ENCODE measurements around the gene ELFN2. TPM values are rescaled to one million over a fixed set of nuclear protein-coding genes. Genes with fewer than 3 reads are reported as not detected.

Gene ELFN2
- polyA plus RNA-seq, 1 donor from 2014 or later = 4.4 TPM

DNA sequence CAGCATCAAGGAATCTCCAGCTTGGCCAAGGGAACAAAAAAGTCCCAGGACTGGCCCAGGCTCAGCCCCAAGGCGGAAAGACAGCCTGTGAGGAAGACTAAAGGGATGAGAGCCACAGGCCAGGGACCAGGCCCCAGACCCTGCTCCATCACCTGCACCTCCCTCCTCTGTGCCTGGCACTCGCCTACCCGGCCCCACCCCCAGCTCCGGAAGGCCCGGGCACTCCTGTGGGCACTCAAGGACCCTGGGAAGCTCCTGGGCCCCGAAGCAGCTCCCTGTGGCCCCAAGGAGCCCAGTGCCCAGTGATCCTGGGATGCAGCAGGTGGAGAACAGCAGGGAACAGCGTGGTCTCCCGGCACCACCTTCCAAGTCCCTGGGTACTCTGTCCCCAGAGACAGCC, 18.2 kb downstream of the ELFN2 start:
- Histone ChIP-seq H3K4me2 (ENCODE audit: low read length) (no peak overlapping the region), H3K9me3 (ENCODE audit: low read length) (no peaks in the 10 kb centered on the region), H4K20me1 (ENCODE audit: insufficient read depth) (no peaks in the 10 kb centered on the region), H3K36me3 (ENCODE audit: insufficient read depth, low read length) (no peaks in the 10 kb centered on the region), H3K9ac (ENCODE audit: low read length) (no peak overlapping the region), H2AFZ (ENCODE audit: low read depth, low read length) (no peak overlapping the region), H3K27me3 (ENCODE audit: insufficient read depth, low read depth, low read length) (no peaks in the 10 kb centered on the region), H3K27ac (ENCODE audit: low read length) (no peak overlapping the region), H3F3A (ENCODE audit: insufficient read depth, low read length, poor library complexity, severe bottlenecking) (no peaks in the 10 kb centered on the region), H3K9me2 (ENCODE audit: insufficient read depth, low read length) (no peaks in the 10 kb centered on the region), H3K79me2 (replicated peaks; ENCODE audit: insufficient read depth, low read length) (no peaks in the 10 kb centered on the region), H3K4me3 (ENCODE audit: low read length) (no peak overlapping the region)
- TF ChIP-seq, protein P1, sequence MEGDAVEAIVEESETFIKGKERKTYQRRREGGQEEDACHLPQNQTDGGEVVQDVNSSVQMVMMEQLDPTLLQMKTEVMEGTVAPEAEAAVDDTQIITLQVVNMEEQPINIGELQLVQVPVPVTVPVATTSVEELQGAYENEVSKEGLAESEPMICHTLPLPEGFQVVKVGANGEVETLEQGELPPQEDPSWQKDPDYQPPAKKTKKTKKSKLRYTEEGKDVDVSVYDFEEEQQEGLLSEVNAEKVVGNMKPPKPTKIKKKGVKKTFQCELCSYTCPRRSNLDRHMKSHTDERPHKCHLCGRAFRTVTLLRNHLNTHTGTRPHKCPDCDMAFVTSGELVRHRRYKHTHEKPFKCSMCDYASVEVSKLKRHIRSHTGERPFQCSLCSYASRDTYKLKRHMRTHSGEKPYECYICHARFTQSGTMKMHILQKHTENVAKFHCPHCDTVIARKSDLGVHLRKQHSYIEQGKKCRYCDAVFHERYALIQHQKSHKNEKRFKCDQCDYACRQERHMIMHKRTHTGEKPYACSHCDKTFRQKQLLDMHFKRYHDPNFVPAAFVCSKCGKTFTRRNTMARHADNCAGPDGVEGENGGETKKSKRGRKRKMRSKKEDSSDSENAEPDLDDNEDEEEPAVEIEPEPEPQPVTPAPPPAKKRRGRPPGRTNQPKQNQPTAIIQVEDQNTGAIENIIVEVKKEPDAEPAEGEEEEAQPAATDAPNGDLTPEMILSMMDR (IDR thresholded peaks at IDR 0.05; ENCODE audit: poor library complexity, severe bottlenecking) = no peak
- no peak for TF ChIP-seq RAD21 (conservative IDR thresholded peaks at IDR 0.05)
- TF ChIP-seq TAF1 (IDR thresholded peaks at IDR 0.05; ENCODE audit: low read depth) = no peak
- TF ChIP-seq MXI1 (conservative IDR thresholded peaks at IDR 0.05; ENCODE audit: poor library complexity, severe bottlenecking) = no peak
- TF ChIP-seq POLR2AphosphoS5 (IDR thresholded peaks at IDR 0.05) = no peak
- TF ChIP-seq EZH2 (IDR thresholded peaks at IDR 0.05; ENCODE audit: borderline replicate concordance, insufficient read depth, low read length, poor library complexity, severe bottlenecking) = no peak
- TF ChIP-seq SMC3 (conservative IDR thresholded peaks at IDR 0.05; ENCODE audit: poor library complexity) = no peak
- no peak for TF ChIP-seq EP300 (conservative IDR thresholded peaks at IDR 0.05; ENCODE audit: poor library complexity, severe bottlenecking)
- no peak for TF ChIP-seq REST (IDR thresholded peaks at IDR 0.05; ENCODE audit: borderline replicate concordance)

DNA sequence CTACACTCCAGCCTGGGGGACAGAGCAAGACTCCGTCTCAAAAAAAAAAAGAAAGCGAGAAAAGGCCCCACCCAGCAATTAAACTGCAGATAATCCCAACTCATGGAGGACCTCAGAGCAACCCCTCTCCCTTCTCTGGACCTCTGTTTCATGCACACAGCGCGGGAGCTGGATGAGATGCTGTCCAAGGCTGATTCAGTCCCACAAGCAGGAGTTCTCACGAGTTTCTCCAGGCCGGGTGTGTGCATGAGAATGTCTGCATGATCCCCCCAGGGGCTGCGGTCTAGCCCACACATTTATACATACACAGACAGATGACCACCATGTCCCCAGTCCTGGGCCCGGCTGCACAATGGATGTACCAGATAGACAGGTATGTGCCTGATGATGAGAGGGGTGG, 19.4 kb downstream of the ELFN2 start:
- no peak overlapping the region for H3K4me2 ChIP-seq (ENCODE audit: low read length)
- no peaks in the 10 kb centered on the region for H3K36me3 ChIP-seq (ENCODE audit: insufficient read depth, low read length)
- no peaks in the 10 kb centered on the region for H3K9me3 ChIP-seq (ENCODE audit: low read length)
- no peaks in the 10 kb centered on the region for H3K27me3 ChIP-seq (ENCODE audit: insufficient read depth, low read depth, low read length)
- H3K4me3 ChIP-seq (ENCODE audit: low read length) = no peak overlapping the region
- no peaks in the 10 kb centered on the region for H3K9me2 ChIP-seq (ENCODE audit: insufficient read depth, low read length)
- no peak overlapping the region for H3K9ac ChIP-seq (ENCODE audit: low read length)
- H3K79me2 ChIP-seq (replicated peaks; ENCODE audit: insufficient read depth, low read length) = no peaks in the 10 kb centered on the region
- H4K20me1 ChIP-seq (ENCODE audit: insufficient read depth) = no peaks in the 10 kb centered on the region
- no peak overlapping the region for H3K27ac ChIP-seq (ENCODE audit: low read length)
- TF ChIP-seq MXI1 (conservative IDR thresholded peaks at IDR 0.05; ENCODE audit: poor library complexity, severe bottlenecking) (no peak), POLR2AphosphoS5 (IDR thresholded peaks at IDR 0.05) (no peak), RAD21 (conservative IDR thresholded peaks at IDR 0.05) (no peak), EZH2 (IDR thresholded peaks at IDR 0.05; ENCODE audit: borderline replicate concordance, insufficient read depth, low read length, poor library complexity, severe bottlenecking) (no peak), REST (IDR thresholded peaks at IDR 0.05; ENCODE audit: borderline replicate concordance) (no peak), SMC3 (conservative IDR thresholded peaks at IDR 0.05; ENCODE audit: poor library complexity) (no peak), EP300 (conservative IDR thresholded peaks at IDR 0.05; ENCODE audit: poor library complexity, severe bottlenecking) (no peak), TAF1 (IDR thresholded peaks at IDR 0.05; ENCODE audit: low read depth) (no peak)
- TF ChIP-seq, protein P1 (IDR thresholded peaks at IDR 0.05; ENCODE audit: poor library complexity, severe bottlenecking) = no peak
- H2AFZ ChIP-seq (ENCODE audit: low read depth, low read length) = no peak overlapping the region
- no peaks in the 10 kb centered on the region for H3F3A ChIP-seq (ENCODE audit: insufficient read depth, low read length, poor library complexity, severe bottlenecking)

Data from neural cell (in vitro differentiated cells).